Vagina (tissue), 2 donors: ENCODE data around the gene MTF1. TPM values are rescaled to one million over a fixed set of nuclear protein-coding genes. Genes with fewer than 3 reads are reported as not detected.

Source experiments
- DNase-seq, 2 donors: peaks; one replicate each; pipeline ENCODE4 v3.0.0-alpha.2; 2017; ENCODE audit errors: extremely low spot score in 2 of 2
- H3K27ac ChIP-seq: fragments of 200-600 bp; sonication (generic); one replicate; pipeline ENCODE4 v1.5.1; 2019
- H3K27me3 ChIP-seq: fragments of 200-600 bp; sonication (generic); one replicate; pipeline ENCODE4 v1.5.1; 2019
- H3K36me3 ChIP-seq, 2 donors: fragments of 200-600 bp; sonication (generic); one replicate each; pipeline ENCODE4 v1.5.1; 2017 to 2019
- H3K4me1 ChIP-seq: fragments of 200-600 bp; sonication (generic); one replicate; pipeline ENCODE4 v1.5.1; 2019
- H3K4me3 ChIP-seq, 2 donors: fragments of 200-600 bp; sonication (generic); 1 replicate in 1 of 2; 2 replicates in 1 of 2; pipeline ENCODE4 v1.5.1; 2016 to 2019
- H3K9me3 ChIP-seq: fragments of 200-600 bp; sonication (generic); one replicate; pipeline ENCODE4 v1.5.1; 2019
- POLR2A ChIP-seq, 2 donors: fragments of 450-650 bp; IDR thresholded peaks; one replicate each; pipeline ENCODE4 v1.6.1; 2017; ENCODE audit warnings: antibody characterized with exemption in 2 of 2, mild to moderate bottlenecking in 2 of 2, moderate library complexity in 2 of 2
- POLR2AphosphoS5 ChIP-seq, 2 donors: sonication (generic); formaldehyde crosslinking; IDR thresholded peaks; one replicate each; pipeline ENCODE4 v1.9.0; 2017; ENCODE audit warnings: antibody characterized with exemption in 2 of 2, mild to moderate bottlenecking in 2 of 2, low read depth in 1 of 2; ENCODE audit not compliant: insufficient read depth in 1 of 2
- intact Hi-C: fragments of 100-400 bp; cut with DNase I; formaldehyde crosslinking; loops from one replicate; pipeline ENCODE4 v1.15.1; 2023
- total RNA-seq: library from RNA; depleted of rRNA; stranded (reverse); fragments of >200 nt; gene quantifications from one replicate; pipeline ENCODE4 v1.2.3, GENCODE V29; 2016
- TF ChIP-seq, protein P1 (sequence below), 3 experiments: fragments of 450-650 bp in 2 of 3; fragments of 200-600 bp in 1 of 3; sonication (generic) in 1 of 3; IDR thresholded peaks; one replicate each; pipeline ENCODE4 v1.5.1; 2017 to 2019; ENCODE audit warnings: antibody characterized with exemption in 3 of 3, mild to moderate bottlenecking in 2 of 3, moderate library complexity in 2 of 3

MTF1 gene
- total RNA-seq, 1 donor from 2014 or later, result 9.3 TPM

DNA sequence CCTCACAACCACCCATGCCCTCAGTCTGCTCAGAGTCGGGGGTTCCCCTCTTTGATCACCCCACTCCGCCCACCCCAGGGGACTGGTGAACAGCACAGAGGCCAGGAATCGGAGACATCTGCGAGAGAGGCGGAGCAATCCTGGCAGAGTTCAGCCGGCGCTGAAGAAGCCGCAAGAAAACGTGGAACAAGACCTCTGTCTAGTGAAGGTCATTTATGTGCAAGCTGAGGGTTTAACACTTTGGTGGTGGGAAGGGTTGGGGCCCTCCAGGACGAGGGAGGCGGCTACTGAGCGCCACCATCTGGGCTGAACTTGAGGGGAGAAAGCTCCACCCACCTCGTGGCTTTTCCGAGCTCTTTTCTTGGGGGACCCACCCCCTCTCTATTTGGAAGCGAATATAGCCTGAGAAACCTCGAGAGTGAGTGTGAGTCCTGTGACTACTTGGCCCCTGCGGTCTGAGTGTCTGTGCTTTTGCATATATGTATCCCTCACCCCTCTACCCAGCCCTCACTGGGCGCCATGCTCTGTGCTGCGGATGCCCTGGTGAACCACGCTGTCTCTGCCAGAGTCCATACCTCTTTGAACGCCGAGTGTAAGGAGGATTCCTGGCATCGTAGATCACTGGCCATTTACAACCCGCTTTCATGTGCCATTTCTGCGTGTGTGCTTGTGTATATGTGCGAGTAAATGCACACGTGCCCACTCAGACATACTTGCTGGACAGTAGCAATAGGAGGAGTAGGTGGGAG lies 93.3 kb downstream of the MTF1 start:
- TF ChIP-seq, protein P1, sequence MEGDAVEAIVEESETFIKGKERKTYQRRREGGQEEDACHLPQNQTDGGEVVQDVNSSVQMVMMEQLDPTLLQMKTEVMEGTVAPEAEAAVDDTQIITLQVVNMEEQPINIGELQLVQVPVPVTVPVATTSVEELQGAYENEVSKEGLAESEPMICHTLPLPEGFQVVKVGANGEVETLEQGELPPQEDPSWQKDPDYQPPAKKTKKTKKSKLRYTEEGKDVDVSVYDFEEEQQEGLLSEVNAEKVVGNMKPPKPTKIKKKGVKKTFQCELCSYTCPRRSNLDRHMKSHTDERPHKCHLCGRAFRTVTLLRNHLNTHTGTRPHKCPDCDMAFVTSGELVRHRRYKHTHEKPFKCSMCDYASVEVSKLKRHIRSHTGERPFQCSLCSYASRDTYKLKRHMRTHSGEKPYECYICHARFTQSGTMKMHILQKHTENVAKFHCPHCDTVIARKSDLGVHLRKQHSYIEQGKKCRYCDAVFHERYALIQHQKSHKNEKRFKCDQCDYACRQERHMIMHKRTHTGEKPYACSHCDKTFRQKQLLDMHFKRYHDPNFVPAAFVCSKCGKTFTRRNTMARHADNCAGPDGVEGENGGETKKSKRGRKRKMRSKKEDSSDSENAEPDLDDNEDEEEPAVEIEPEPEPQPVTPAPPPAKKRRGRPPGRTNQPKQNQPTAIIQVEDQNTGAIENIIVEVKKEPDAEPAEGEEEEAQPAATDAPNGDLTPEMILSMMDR (IDR thresholded peaks at IDR 0.05), result no peak
- TF ChIP-seq POLR2A (IDR thresholded peaks at IDR 0.05) (no peak), POLR2AphosphoS5 (IDR thresholded peaks at IDR 0.05; ENCODE audit: insufficient read depth in 1 of 2, low read depth in 1 of 2) (no peak)
- H3K4me3 ChIP-seq, result no peak overlapping the region
- no peaks in the 10 kb centered on the region for H3K9me3 ChIP-seq
- peaks cover 3% of the 10 kb centered on the region for H3K4me1 ChIP-seq
- intact Hi-C loops, result no loop called here
- H3K36me3 ChIP-seq, result no peaks in the 10 kb centered on the region
- H3K27me3 ChIP-seq, result peaks cover 8% of the 10 kb centered on the region
- no peak overlapping the region for H3K27ac ChIP-seq
- DNase-seq, result no peak

- Histone ChIP-seq H3K4me3 (no peak within 1 kb of the TSS), H3K9me3 (no peaks in the 10 kb centered on the region), H3K36me3 (no peaks in the 10 kb centered on the region), H3K27ac (no peak within 1 kb of the TSS), H3K27me3 (peaks cover 8% of the 10 kb centered on the region), H3K4me1 (peaks cover 3% of the 10 kb centered on the region)
- DNase-seq, result no peak
- TF ChIP-seq, protein P1 (IDR thresholded peaks at IDR 0.05), result no peak
- no peak for TF ChIP-seq POLR2A (IDR thresholded peaks at IDR 0.05)
- no peak for TF ChIP-seq POLR2AphosphoS5 (IDR thresholded peaks at IDR 0.05; ENCODE audit: insufficient read depth in 1 of 2, low read depth in 1 of 2)
- intact Hi-C loops, result no loop called here
Measured at GRCh38 chr1:37764888-37765441, 94.4 kb downstream of the MTF1 start, which contains the start of gene EPHA10. Gene EPHA10 (minus strand): TSS chr1:37765120. CDS start chr1:37765066, 54 bp downstream.

DNA sequence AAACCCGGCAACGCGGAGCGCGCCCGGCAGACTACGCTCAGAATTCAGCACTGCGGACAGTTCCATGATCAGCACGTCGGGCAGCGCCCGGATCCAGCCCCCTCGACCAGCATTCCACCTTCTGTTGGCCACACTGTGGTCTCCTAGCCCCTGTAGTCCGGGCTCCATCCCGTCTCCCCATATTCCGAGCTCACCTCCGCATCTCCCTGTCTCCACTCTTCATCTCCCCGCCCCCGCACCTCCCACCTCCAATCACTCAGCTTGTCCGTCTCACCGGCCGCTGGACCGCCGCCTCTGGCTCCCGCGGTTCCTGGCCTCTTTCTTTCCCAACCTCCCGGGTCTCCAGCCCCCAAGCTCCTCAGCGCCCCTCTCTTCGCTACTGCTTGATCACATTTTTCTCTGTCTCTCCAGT lies 95.0 kb downstream of the MTF1 start:
- TF ChIP-seq POLR2A (IDR thresholded peaks at IDR 0.05), result no peak
- no peak for TF ChIP-seq POLR2AphosphoS5 (IDR thresholded peaks at IDR 0.05; ENCODE audit: insufficient read depth in 1 of 2, low read depth in 1 of 2)
- TF ChIP-seq, protein P1 (IDR thresholded peaks at IDR 0.05), result no peak
- Histone ChIP-seq H3K4me1 (peaks cover 3% of the 10 kb centered on the region), H3K36me3 (no peaks in the 10 kb centered on the region), H3K4me3 (no peak overlapping the region), H3K27me3 (peaks cover 8% of the 10 kb centered on the region), H3K27ac (no peak overlapping the region), H3K9me3 (no peaks in the 10 kb centered on the region)
- intact Hi-C loops, result no loop called here
- no peak for DNase-seq

DNA sequence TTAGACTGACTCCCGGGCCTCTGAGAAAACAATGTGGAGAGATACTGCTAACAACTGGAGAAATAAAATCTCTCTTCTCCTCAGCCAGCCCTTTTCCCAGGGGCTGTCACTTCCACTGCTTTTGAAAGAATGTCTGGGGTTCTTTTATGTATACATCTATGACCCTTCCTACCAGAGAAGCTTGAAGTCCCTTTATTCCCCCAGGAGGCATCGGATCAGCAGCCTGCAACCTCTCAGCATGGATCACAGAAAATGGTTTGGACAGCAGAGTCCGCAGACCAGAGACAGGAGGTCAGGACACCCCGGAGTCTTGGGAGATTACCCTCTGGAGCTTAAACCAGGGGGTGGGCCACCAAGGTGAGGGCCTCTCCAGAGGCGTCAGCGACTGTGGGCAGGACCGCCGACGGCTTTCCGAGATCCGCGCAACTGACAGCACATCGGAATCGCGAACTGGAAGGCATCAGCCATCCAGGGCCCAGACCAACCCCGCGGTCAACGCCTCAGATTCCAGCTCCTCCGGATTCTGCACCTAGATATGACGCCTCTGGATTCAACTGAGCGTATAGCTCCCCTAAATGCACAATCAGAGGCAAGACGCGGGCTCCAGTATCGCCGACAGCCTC lies 95.5 kb downstream of the MTF1 start:
- Histone ChIP-seq H3K4me1 (peaks cover 3% of the 10 kb centered on the region), H3K4me3 (no peak overlapping the region), H3K27ac (no peak overlapping the region), H3K27me3 (peaks cover 8% of the 10 kb centered on the region), H3K36me3 (no peaks in the 10 kb centered on the region), H3K9me3 (no peaks in the 10 kb centered on the region)
- intact Hi-C loops, result no loop called here
- no peak for TF ChIP-seq POLR2AphosphoS5 (IDR thresholded peaks at IDR 0.05; ENCODE audit: insufficient read depth in 1 of 2, low read depth in 1 of 2)
- TF ChIP-seq, protein P1 (IDR thresholded peaks at IDR 0.05), result no peak
- TF ChIP-seq POLR2A (IDR thresholded peaks at IDR 0.05), result no peak
- DNase-seq, result no peak
